ENCODE measurements around the gene BRD4.
A peak's percentile ranks its signal among the peaks of the same experiment; 100 is the strongest.

Gene BRD4

GRCh38 chr19:15247107-15248014 lies 85.0 kb downstream of the BRD4 start:
- H3K9me3 ChIP-seq (ENCODE audit: control insufficient read depth, low read length), result no peaks in the 10 kb centered on the region
- H3K9ac ChIP-seq (ENCODE audit: low read length), result peak overlapping the region; percentile 41
- no peaks in the 10 kb centered on the region for H3K27me3 ChIP-seq (ENCODE audit: control insufficient read depth, insufficient read depth, low read length)
- peaks cover 41% of the 10 kb centered on the region for H3K4me1 ChIP-seq (ENCODE audit: control insufficient read depth, insufficient read depth, low read length)
- no peak overlapping the region for H3K4me3 ChIP-seq (ENCODE audit: low read length)
- H3K36me3 ChIP-seq (ENCODE audit: control insufficient read depth, insufficient read depth, low read length), result peaks cover 11% of the 10 kb centered on the region

GRCh38 chr19:15246198-15246481 lies 86.2 kb downstream of the BRD4 start:
- Histone ChIP-seq H3K4me1 (ENCODE audit: control insufficient read depth, insufficient read depth, low read length) (peaks cover 41% of the 10 kb centered on the region), H3K9ac (ENCODE audit: low read length) (no peak overlapping the region)

GRCh38 chr19:15245370-15246197 lies 86.8 kb downstream of the BRD4 start:
- Histone ChIP-seq H3K27me3 (ENCODE audit: control insufficient read depth, insufficient read depth, low read length) (no peaks in the 10 kb centered on the region), H3K4me1 (ENCODE audit: control insufficient read depth, insufficient read depth, low read length) (peaks cover 39% of the 10 kb centered on the region), H3K36me3 (ENCODE audit: control insufficient read depth, insufficient read depth, low read length) (peaks cover 11% of the 10 kb centered on the region), H3K4me3 (ENCODE audit: low read length) (no peak overlapping the region), H3K9ac (ENCODE audit: low read length) (no peak overlapping the region), H3K9me3 (ENCODE audit: control insufficient read depth, low read length) (no peaks in the 10 kb centered on the region)

More at GRCh38 chr19:15246198-15246481, 86.2 kb downstream of the BRD4 start:
- Histone ChIP-seq H3K9me3 (ENCODE audit: control insufficient read depth, low read length) (no peaks in the 10 kb centered on the region), H3K4me3 (ENCODE audit: low read length) (no peak overlapping the region), H3K27me3 (ENCODE audit: control insufficient read depth, insufficient read depth, low read length) (no peaks in the 10 kb centered on the region), H3K36me3 (ENCODE audit: control insufficient read depth, insufficient read depth, low read length) (peaks cover 11% of the 10 kb centered on the region)

- Histone ChIP-seq H3K36me3 (ENCODE audit: control insufficient read depth, insufficient read depth, low read length) (peaks cover 11% of the 10 kb centered on the region), H3K4me1 (ENCODE audit: control insufficient read depth, insufficient read depth, low read length) (peaks cover 31% of the 10 kb centered on the region), H3K4me3 (ENCODE audit: low read length) (no peak overlapping the region), H3K27me3 (ENCODE audit: control insufficient read depth, insufficient read depth, low read length) (no peaks in the 10 kb centered on the region), H3K9me3 (ENCODE audit: control insufficient read depth, low read length) (no peaks in the 10 kb centered on the region), H3K9ac (ENCODE audit: low read length) (no peak overlapping the region)
Measured at GRCh38 chr19:15244808-15245207, 87.5 kb downstream of the BRD4 start.

- Histone ChIP-seq H3K9ac (ENCODE audit: low read length) (no peak overlapping the region), H3K4me3 (ENCODE audit: low read length) (no peak overlapping the region), H3K4me1 (ENCODE audit: control insufficient read depth, insufficient read depth, low read length) (peaks cover 25% of the 10 kb centered on the region), H3K36me3 (ENCODE audit: control insufficient read depth, insufficient read depth, low read length) (peaks cover 11% of the 10 kb centered on the region), H3K9me3 (ENCODE audit: control insufficient read depth, low read length) (no peaks in the 10 kb centered on the region), H3K27me3 (ENCODE audit: control insufficient read depth, insufficient read depth, low read length) (no peaks in the 10 kb centered on the region)
Measured at GRCh38 chr19:15244106-15244803, 88.1 kb downstream of the BRD4 start.

GRCh38 chr19:15243236-15243957 lies 88.9 kb downstream of the BRD4 start:
- H3K4me1 ChIP-seq (ENCODE audit: control insufficient read depth, insufficient read depth, low read length), result peaks cover 18% of the 10 kb centered on the region
- H3K36me3 ChIP-seq (ENCODE audit: control insufficient read depth, insufficient read depth, low read length), result peaks cover 13% of the 10 kb centered on the region
- H3K4me3 ChIP-seq (ENCODE audit: low read length), result no peak overlapping the region
- H3K9me3 ChIP-seq (ENCODE audit: control insufficient read depth, low read length), result no peaks in the 10 kb centered on the region
- no peak overlapping the region for H3K9ac ChIP-seq (ENCODE audit: low read length)
- H3K27me3 ChIP-seq (ENCODE audit: control insufficient read depth, insufficient read depth, low read length), result no peaks in the 10 kb centered on the region

GRCh38 chr19:15241259-15241910 lies 91.0 kb downstream of the BRD4 start:
- Histone ChIP-seq H3K36me3 (ENCODE audit: control insufficient read depth, insufficient read depth, low read length) (peaks cover 20% of the 10 kb centered on the region), H3K4me1 (ENCODE audit: control insufficient read depth, insufficient read depth, low read length) (no peaks in the 10 kb centered on the region), H3K9me3 (ENCODE audit: control insufficient read depth, low read length) (no peaks in the 10 kb centered on the region), H3K9ac (ENCODE audit: low read length) (no peak overlapping the region), H3K27me3 (ENCODE audit: control insufficient read depth, insufficient read depth, low read length) (no peaks in the 10 kb centered on the region), H3K4me3 (ENCODE audit: low read length) (no peak overlapping the region)

GRCh38 chr19:15240515-15240914 lies 91.8 kb downstream of the BRD4 start:
- H3K9ac ChIP-seq (ENCODE audit: low read length), result no peak overlapping the region
- no peaks in the 10 kb centered on the region for H3K9me3 ChIP-seq (ENCODE audit: control insufficient read depth, low read length)

GRCh38 chr19:15239337-15239949 lies 92.9 kb downstream of the BRD4 start:
- Histone ChIP-seq H3K9ac (ENCODE audit: low read length) (no peak overlapping the region), H3K4me3 (ENCODE audit: low read length) (no peak overlapping the region), H3K9me3 (ENCODE audit: control insufficient read depth, low read length) (no peaks in the 10 kb centered on the region), H3K36me3 (ENCODE audit: control insufficient read depth, insufficient read depth, low read length) (peaks cover 18% of the 10 kb centered on the region), H3K27me3 (ENCODE audit: control insufficient read depth, insufficient read depth, low read length) (no peaks in the 10 kb centered on the region), H3K4me1 (ENCODE audit: control insufficient read depth, insufficient read depth, low read length) (no peaks in the 10 kb centered on the region)

More at GRCh38 chr19:15240515-15240914, 91.8 kb downstream of the BRD4 start:
- H3K4me3 ChIP-seq (ENCODE audit: low read length), result no peak overlapping the region
- no peaks in the 10 kb centered on the region for H3K4me1 ChIP-seq (ENCODE audit: control insufficient read depth, insufficient read depth, low read length)
- no peaks in the 10 kb centered on the region for H3K27me3 ChIP-seq (ENCODE audit: control insufficient read depth, insufficient read depth, low read length)
- peaks cover 21% of the 10 kb centered on the region for H3K36me3 ChIP-seq (ENCODE audit: control insufficient read depth, insufficient read depth, low read length)

GRCh38 chr19:15238639-15239155 lies 93.6 kb downstream of the BRD4 start:
- H3K36me3 ChIP-seq (ENCODE audit: control insufficient read depth, insufficient read depth, low read length), result peaks cover 14% of the 10 kb centered on the region

More at GRCh38 chr19:15238639-15239155, 93.6 kb downstream of the BRD4 start:
- no peaks in the 10 kb centered on the region for H3K9me3 ChIP-seq (ENCODE audit: control insufficient read depth, low read length)
- H3K9ac ChIP-seq (ENCODE audit: low read length), result no peak overlapping the region
- no peaks in the 10 kb centered on the region for H3K4me1 ChIP-seq (ENCODE audit: control insufficient read depth, insufficient read depth, low read length)
- no peaks in the 10 kb centered on the region for H3K27me3 ChIP-seq (ENCODE audit: control insufficient read depth, insufficient read depth, low read length)
- H3K4me3 ChIP-seq (ENCODE audit: low read length), result no peak overlapping the region

Measured in mucosa of stomach (tissue), 1 donor.